ELR (cell line): Measurements from ENCODE around the gene TMED10.
A peak's percentile ranks its signal among the peaks of the same experiment; 100 is the strongest.
"Not testable (repeated sequence)": the region's sequence is repeated elsewhere in the genome, so short reads cannot be mapped to it uniquely, and the experiment has no call there.

Experiments used
- DNase-seq: peaks from one replicate; pipeline ENCODE4 v3.0.0-alpha.2; 2015; ENCODE audit warnings: low read depth

TMED10 gene

DNA sequence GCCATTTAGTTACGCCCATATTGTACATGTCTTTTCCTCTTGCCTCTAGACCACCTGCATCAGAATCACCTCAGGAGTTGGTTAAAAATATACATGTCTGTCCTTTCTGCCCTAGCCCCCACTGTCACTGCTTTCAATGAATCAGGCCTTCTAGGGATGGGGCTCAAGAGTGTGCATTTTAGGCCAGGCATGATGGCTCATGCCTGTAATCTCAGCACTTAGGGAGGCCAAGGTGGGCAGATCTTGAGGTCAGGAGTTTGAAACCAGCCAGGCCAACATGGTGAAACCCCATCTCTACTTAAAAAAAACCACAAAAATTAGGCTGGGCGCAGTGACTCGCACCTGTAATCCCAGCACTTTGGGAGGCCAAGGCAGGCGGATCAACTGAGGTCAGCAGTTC lies 13.6 kb upstream of the TMED10 start:
- no peak for DNase-seq

DNA sequence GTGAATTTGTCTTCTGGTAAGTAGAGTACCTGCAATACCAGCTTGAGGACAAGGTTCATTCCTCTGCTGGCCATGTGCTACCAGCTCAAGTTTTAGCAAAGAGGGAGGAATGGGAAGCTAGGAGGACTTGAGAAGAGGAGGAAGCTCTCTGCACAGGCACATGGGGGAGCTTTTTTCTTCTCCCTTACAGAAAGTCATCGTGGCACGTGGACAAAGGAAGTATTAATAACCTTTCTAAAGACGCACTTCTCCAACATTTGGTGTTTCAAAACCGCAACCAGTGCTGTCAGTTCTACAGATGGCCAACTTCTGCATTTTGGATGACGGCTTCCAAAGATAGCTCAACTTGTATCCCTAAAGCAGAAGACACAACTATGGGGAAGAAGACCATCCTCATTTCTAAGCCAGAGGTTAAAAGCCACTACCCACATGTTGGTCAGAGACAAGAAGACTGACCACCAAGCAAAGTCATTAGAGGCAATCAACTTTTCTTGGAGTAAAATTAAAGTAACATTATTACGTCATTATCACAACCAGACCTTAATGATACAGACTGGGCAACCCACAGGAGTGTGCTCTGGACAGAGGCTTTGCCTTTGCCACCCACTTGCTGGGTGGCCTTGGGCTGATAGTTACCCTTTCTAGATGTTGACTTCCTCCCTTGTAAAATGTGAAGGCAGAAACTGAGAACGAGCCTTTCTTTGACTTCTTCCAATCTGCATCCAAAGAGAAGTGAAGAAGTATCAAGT lies 12.3 kb upstream of the TMED10 start:
- no peak for DNase-seq

DNA sequence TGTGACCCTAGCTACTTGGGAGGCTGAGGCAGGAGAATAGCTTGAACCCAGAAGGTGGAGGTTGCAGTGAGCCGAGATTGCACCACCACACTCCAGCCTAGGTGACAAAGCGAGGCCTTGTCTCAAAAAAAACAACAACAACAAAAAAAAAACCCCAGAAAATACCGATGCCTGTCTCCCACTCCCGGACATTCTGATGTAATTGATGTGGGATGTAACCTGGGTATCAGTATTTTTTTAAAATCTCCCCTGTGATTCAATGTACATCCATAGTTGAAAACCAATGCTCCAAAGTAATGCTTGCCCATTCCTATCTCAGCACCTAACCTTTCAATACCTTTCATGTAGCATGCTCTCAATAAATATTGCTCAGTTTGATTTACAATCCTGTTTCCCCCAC lies 11.7 kb upstream of the TMED10 start:
- DNase-seq = no peak

DNA sequence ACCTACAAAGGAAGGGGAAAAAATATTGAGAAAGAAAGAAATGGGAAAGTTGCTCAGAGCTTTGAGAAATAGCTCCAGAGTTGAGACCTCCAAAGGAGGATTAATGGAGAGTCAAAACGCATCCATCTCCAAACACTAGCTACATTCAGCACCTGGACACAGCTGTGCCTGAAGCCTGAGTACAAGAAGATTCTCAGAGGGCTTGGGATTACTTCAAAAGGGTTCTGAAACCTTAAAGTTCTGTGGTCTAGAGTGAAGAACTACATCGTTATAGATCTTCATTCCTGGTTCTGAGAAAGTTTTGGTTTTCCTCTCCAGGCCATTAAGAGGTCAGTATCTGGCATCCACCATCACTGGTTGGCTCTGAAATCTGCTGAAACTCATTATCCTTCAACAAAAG lies 10.5 kb upstream of the TMED10 start:
- no peak for DNase-seq

- no peak for DNase-seq
Observed at GRCh38 chr14:75185251-75186040, 9.0 kb upstream of the TMED10 start.

DNA sequence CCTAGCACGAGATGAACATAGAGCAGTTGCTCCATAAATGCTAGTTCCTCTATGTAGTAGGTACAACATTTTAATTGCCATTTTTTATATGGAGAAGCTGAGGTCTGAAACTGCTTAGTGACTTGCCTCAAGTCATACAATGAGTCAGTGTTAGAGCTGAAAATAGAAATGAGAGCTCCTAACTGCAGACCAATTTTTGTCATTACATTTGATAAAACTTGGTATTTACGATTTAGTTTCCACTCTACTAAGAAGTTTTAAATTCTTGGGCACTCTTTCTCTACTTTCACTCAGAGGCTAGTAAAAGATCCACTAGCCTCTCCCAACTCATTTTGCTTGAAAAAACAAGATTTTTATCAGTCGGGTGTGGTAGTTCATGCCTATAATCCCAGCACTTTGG lies 8.1 kb upstream of the TMED10 start:
- DNase-seq = peak; percentile 50

- no peak for DNase-seq
Observed at GRCh38 chr14:75184039-75184438, 7.6 kb upstream of the TMED10 start.

- DNase-seq = no peak
Observed at GRCh38 chr14:75183225-75183624, 6.8 kb upstream of the TMED10 start.

DNA sequence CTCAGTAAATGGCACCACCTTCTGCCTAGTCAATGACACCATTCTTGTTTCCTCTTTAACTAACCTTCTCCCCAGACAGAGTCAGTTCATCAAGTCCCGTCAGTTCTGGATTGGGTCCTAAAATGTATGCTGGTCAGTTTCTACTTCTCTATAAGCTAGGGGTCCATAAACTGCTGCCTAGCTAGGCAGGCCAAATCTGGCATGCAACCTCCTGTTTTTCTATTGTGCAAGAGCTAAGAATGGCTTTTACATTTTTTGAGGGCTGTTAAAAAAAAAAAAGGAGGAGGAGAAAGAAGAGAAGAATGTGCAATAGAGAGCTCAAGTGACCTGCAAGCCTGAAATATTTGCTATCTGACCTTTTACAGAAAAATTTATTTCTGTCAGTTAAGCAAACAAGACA lies 6.4 kb upstream of the TMED10 start:
- peak; percentile 33 for DNase-seq

DNA sequence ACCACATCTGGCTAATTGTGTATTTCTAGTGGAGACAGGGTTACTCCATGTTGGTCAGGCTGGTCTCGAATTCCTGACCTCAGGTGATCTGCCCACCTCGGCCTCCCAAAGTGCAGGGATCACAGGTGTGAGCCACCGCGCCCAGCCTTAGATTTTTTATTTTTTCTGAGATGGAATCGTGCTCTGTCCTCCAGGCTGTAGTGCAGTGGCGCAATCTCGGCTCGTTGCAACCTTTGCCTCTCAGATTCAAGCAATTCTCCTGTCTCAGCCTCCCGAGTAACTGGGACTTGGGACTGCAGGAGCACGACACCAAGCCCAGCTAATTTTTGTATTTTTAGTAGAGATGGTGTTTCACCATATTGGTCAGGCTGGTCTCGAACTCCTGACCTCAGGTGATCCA lies 5.8 kb upstream of the TMED10 start:
- DNase-seq = not testable (repeated sequence)

DNA sequence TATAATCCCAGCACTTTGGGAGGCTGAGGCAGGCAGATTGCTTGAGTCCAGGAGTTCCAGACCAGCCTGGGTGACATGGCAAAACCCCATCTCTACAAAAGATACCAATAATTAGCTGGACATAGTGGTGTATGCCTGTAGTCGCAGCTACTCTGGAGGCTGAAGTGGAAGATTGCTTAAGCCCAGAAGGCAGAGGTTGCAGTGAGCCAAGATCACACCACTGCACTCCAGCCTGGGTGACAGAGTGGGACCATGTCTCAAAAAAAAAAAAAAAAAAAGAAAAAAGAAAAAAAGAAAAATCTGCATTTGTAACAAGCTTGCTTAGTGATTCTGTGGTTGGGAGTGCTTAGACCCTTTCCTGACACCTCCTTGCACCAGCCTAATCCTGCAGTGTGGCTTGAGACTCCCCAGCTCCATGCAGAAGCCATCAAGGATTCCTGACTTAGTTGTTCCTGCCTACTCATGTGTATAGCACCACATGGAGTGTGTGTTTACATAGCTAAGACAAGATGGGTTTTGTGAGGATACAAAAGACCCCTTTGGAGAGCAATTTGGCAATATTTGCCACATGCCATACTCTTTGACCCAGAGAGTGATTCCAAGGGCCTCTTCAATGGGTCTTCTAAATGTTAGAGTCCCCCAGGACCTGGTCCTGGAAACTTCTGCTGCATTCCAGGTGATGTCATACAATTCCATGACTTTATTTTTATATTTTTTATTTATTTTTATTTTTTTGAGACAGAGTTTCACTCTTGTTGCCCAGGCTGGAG lies 5.1 kb upstream of the TMED10 start:
- DNase-seq = no peak

DNA sequence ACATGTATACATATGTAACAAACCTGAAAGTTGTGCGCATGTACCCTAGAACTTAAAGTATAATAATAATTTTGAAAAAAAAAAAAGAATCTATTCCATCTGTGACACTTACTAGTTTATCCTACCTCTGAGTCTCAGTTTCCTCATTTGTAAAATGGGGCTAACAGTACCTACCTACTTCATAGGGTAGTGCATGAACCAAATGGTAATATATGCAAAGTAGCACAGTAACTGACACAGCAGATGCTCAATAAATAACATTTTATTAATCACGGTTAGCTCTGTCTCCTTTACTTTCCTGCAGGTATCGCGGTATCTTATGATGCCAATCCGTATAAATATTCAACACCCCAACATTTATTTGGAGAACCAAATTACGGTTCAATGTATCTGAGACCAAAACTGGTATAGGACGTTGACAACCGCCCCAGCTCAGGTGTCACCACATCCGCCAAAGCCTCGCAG lies 703 bp downstream of the TMED10 start:
- DNase-seq = no peak

DNA sequence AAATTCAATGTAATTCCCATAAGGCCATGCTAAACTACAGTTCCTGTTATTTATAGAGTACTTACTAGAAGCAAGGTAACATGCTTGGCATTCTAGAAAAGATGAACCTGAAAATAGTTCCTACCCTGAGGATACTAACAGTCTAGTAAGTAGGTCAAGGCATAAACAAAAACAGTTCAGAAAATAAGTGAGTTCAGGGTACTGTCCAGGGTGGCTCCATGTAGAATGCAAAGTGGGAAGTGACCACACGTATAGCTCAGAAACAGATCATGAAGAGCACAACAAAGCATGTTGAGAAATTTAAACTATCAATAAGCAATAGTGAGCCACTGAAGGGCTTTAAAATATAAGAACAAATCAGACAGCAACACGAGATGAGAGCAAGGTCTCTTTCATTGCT lies 2.3 kb downstream of the TMED10 start:
- no peak for DNase-seq

DNA sequence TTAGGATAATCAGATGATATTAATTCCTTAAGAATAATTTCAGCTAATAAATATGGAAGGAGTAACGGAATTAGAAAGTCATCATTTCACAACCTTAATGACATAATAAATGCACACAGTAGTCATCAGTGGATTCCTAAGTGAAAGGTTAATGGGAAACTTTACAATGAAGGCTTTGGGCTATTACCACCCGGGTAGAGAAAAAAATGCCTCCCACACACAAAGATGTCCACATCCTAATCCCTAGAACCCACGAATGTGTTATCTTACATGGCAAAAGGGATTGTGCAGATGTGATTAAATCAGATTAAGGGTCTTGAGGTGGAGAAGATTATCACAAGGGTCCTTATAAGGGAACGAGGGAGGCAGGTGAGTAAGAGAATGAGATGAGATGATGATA lies 5.6 kb downstream of the TMED10 start:
- DNase-seq = no peak

DNA sequence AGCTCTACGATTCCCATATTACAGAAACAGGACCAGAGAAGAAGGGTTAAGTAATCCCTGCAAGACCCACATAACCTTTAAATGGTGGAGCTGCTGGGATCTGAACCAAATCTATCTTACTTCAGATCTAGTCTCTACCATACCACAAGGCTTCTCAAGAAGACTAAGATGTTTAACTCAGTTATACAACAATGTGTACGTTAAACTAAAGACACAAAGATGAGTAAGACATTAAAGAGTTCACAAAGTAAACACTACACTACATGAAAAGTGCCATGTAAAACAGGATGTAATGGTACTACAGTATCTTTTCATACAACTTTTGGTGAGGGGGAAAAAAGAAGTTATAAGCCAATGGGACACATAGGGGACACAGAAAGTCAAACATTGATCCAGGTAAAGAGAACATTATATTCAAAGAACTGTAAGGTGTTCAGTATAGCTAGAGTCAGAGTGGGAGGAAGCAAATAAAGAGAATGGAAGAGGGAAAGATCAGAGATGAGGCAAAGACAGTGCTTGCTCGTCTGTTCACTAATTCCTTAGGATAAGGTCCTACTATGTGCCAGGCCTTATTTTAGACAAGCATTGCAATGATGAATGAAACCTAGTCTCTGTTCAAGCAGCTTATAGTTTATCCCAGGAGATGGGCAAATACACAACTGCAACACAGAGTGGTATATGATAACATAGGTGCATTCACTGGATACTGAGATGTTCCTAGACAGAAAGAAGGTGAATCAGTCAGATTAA lies 7.7 kb downstream of the TMED10 start:
- peak; percentile 38 for DNase-seq

DNA sequence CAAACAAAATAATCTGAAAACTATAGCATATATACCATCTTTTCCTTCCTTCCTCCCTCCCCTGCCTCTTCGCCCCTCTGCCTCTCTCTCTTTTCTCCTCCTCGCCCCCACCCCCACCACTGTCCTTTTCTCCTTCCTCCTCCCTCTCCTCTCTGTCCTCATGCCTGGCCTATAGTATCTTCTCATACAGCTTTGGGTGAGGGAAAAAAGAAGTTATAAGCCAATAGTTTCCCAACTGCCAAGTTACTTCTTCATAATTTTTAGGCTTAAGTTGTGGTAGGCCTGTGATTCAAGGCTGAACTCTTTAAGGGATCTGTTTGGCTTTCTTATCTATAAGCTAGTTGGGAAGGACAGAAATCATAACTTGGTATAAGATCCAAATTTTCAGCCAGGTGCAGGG lies 9.1 kb downstream of the TMED10 start:
- DNase-seq = no peak

DNA sequence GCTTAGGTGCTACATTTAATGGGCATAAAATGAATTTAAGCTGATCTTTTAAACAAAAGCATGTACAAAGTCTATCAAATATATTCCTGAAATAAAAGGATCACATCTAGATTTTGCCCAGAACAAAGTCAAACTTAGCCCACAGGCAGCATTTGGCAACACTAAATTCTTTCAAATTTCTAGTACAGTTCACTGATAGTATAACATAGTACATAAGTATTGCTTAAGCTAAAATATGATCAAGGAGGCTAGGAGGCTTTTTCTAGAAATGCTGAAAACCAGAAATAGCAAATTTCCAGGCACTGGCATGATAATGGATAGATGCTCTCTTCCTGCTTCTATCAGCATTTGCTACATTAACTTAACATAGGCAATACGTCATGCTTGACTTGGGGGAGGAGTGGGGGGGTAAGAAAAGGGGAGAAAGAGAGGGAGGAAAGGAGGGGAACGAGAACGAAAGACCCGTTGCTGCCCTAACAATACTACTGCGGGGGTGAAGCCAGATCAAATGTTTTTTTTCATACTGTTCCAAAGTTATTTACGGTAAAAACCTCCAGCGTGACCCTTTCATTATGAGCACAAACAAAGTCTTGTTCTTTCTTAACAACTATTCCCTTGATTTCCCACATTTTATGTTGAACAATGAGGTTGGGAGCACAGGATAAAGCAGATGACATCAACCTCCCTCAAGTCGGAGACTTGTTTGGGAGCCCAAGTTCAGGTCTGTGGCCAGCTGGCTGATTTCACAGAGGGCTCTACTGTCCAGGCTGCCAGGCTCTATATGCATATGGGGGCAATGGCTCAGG lies 10.6 kb downstream of the TMED10 start:
- DNase-seq = no peak

DNA sequence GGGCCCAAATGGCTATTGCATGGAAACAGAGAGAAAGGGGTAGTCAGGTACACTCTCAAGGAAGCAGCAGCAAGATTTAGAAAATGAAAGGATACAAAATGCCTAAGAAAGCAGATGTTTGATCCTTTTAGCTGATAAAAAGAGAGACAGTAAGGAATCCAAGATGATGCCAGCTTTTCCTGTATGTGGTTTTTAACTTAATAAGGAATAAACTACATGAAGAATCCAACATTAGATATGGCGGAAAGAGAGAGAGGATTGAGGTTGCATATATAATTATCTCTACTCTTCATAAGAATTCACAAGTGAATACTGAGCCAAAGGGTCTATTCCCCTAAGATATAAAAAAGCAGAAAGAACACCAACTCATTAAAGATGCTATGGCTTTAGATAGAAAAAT lies 11.6 kb downstream of the TMED10 start:
- no peak for DNase-seq

GRCh38 chr14:75163677-75164076 lies 12.7 kb downstream of the TMED10 start:
- DNase-seq = no peak

DNA sequence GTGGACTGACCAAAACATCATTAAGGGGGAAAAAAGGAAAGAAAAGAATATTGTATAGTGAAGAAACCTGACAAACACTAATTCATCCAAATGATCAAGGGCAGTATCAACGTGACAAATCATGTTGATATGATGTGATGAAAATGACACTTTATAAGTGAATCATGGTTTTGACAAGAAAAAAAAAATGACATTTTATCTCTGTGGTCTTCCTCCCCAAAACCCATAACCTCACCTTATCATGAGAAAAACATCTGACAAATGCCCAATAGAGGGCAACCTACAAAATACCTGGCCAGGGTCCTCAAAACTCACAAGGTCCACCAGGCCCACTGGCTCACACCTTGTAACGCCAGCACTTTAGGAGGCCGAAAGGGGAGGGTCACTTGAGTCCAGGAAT lies 13.8 kb downstream of the TMED10 start:
- no peak for DNase-seq
